ENCODE results near the gene CAP2. TPM values are rescaled to one million over a fixed set of nuclear protein-coding genes. Genes with fewer than 3 reads are reported as not detected.

The CAP2 gene
- total and polyA plus RNA-seq, 2 donors (not counting 1 experiment from before 2014, with no cell fraction given), result 8.6 to 38.1 TPM

DNA sequence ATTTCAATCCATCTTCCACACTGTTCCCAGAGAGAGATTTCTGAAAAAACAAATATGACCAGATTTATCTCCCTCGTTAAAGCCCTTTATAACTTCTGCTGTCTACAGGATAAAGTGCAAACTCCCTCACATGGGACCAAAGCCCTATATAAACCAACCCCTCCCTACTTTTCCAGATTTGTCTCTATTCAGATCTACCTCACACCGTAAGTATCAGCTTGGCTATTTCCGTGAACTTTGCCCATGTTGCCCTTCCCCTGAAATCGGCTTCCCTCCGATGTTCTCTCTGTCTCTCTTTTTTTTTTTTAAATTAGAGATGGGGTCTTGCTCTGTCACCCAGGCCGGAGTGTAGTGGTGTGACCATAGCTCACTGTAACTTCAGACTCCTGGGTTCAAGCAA lies 194.6 kb downstream of the CAP2 start:
- Histone ChIP-seq H2AFZ (ENCODE audit: low read length) (no peak overlapping the region), H3K79me2 (ENCODE audit: control insufficient read depth, insufficient read depth, low read length) (no peaks in the 10 kb centered on the region), H3K4me3 (replicated peaks in 1 of 4; ENCODE audit: control extremely low read depth in 1 of 4, insufficient read depth in 1 of 4, low read depth in 3 of 4, low read length in 4 of 4) (no peak overlapping the region)

DNA sequence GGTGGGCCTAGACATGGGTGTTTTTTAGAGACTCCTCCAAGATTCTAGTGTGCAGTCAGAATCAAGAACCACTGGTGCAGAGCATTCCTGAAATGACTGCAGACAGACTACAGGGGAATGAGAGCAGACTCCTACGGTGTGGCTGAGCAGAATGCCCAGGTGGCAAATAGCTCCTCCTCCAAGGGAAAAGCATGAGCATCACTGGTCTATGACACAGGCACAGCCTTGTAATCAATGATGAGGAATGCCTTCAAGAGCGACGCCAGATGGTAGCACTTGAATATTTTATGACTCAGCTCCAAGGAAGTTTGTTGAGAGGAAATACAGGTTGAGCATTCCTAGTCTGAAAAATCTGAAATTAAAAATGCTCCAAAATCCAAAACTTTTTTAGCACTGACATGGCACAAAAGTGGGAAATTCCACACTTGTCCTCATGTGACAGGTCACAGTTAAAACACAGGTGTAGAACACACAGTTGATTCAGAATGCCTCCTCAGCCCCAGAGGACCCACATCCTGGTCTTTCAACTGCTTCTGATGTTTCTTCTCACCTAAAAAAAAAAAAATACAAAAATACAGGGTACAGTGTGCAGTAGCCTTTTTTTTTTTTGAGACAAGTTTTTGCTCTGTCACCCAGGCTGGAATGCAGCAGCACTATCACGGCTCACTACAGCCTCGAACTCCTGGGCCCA lies 196.2 kb downstream of the CAP2 start:
- DNase-seq (ENCODE audit: low read depth in 2 of 2), result peak; percentile 66 to 97
- Histone ChIP-seq H3K9ac (ENCODE audit: insufficient read depth, low read length) (no peak overlapping the region), H3K9me3 (ENCODE audit: control insufficient read depth, insufficient read depth, low read depth, low read length) (no peaks in the 10 kb centered on the region), H4K20me1 (ENCODE audit: control insufficient read depth, extremely low read depth, insufficient read depth, low read length) (no peaks in the 10 kb centered on the region), H3K4me2 (ENCODE audit: extremely low read depth, insufficient read depth, low read length) (no peak overlapping the region), H3K79me2 (ENCODE audit: control insufficient read depth, insufficient read depth, low read length) (no peaks in the 10 kb centered on the region), H3K4me3 (replicated peaks in 1 of 4; ENCODE audit: control extremely low read depth in 1 of 4, insufficient read depth in 1 of 4, low read depth in 3 of 4, low read length in 4 of 4) (no peak overlapping the region), H2AFZ (ENCODE audit: low read length) (no peak overlapping the region), H3K4me1 (ENCODE audit: control insufficient read depth, extremely low read depth, insufficient read depth, low read length) (no peaks in the 10 kb centered on the region), H3K27me3 (ENCODE audit: control insufficient read depth, insufficient read depth, low read length) (no peaks in the 10 kb centered on the region), H3K27ac (ENCODE audit: insufficient read depth, low read length) (no peak overlapping the region), H3K36me3 (ENCODE audit: control insufficient read depth, insufficient read depth, low read length) (no peaks in the 10 kb centered on the region)
- no peak for TF ChIP-seq EZH2 (IDR thresholded peaks at IDR 0.05; ENCODE audit: low read length, missing control alignments)
- TF ChIP-seq, protein P1, sequence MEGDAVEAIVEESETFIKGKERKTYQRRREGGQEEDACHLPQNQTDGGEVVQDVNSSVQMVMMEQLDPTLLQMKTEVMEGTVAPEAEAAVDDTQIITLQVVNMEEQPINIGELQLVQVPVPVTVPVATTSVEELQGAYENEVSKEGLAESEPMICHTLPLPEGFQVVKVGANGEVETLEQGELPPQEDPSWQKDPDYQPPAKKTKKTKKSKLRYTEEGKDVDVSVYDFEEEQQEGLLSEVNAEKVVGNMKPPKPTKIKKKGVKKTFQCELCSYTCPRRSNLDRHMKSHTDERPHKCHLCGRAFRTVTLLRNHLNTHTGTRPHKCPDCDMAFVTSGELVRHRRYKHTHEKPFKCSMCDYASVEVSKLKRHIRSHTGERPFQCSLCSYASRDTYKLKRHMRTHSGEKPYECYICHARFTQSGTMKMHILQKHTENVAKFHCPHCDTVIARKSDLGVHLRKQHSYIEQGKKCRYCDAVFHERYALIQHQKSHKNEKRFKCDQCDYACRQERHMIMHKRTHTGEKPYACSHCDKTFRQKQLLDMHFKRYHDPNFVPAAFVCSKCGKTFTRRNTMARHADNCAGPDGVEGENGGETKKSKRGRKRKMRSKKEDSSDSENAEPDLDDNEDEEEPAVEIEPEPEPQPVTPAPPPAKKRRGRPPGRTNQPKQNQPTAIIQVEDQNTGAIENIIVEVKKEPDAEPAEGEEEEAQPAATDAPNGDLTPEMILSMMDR (conservative IDR thresholded peaks at IDR 0.05 in 1 of 2, IDR thresholded peaks at IDR 0.05 in 1 of 2; ENCODE audit: low read depth in 1 of 2, low read length in 2 of 2), result no peak

More for the DNA sequence above, 194.6 kb downstream of the CAP2 start:
- H3K9ac ChIP-seq (ENCODE audit: insufficient read depth, low read length), result no peak overlapping the region
- no peak for DNase-seq (ENCODE audit: low read depth in 2 of 2)
- no peak for TF ChIP-seq EZH2 (IDR thresholded peaks at IDR 0.05; ENCODE audit: low read length, missing control alignments)
- TF ChIP-seq, protein P1 (conservative IDR thresholded peaks at IDR 0.05 in 1 of 2, IDR thresholded peaks at IDR 0.05 in 1 of 2; ENCODE audit: low read depth in 1 of 2, low read length in 2 of 2), result no peak
- H3K27me3 ChIP-seq (ENCODE audit: control insufficient read depth, insufficient read depth, low read length), result no peaks in the 10 kb centered on the region
- no peak overlapping the region for H3K27ac ChIP-seq (ENCODE audit: insufficient read depth, low read length)
- H3K9me3 ChIP-seq (ENCODE audit: control insufficient read depth, insufficient read depth, low read depth, low read length), result no peaks in the 10 kb centered on the region
- no peak overlapping the region for H3K4me2 ChIP-seq (ENCODE audit: extremely low read depth, insufficient read depth, low read length)
- H4K20me1 ChIP-seq (ENCODE audit: control insufficient read depth, extremely low read depth, insufficient read depth, low read length), result no peaks in the 10 kb centered on the region
- no peaks in the 10 kb centered on the region for H3K4me1 ChIP-seq (ENCODE audit: control insufficient read depth, extremely low read depth, insufficient read depth, low read length)
- no peaks in the 10 kb centered on the region for H3K36me3 ChIP-seq (ENCODE audit: control insufficient read depth, insufficient read depth, low read length)

DNA sequence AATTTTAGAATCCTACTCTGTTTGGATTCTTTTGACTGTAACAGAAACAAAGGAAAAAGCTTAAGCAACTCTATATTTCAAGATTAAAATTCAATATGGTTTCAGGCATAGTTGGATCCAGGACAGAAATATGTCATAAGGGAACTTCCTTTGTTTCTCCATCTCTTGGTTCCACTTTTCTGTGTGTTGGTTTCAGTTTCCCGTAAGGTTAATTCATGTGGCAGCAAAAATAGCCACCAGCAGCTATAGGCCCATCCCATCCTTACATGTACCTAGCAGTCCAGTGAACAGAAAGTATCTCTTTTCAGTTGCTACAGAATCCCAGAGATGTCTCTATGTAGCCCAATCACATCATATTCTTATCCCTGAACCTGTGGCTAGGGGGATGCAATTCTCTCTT lies 197.9 kb downstream of the CAP2 start:
- DNase-seq (ENCODE audit: low read depth in 2 of 2), result no peak
- no peaks in the 10 kb centered on the region for H3K36me3 ChIP-seq (ENCODE audit: control insufficient read depth, insufficient read depth, low read length)
- no peaks in the 10 kb centered on the region for H3K79me2 ChIP-seq (ENCODE audit: control insufficient read depth, insufficient read depth, low read length)
- no peaks in the 10 kb centered on the region for H3K27me3 ChIP-seq (ENCODE audit: control insufficient read depth, insufficient read depth, low read length)
- no peaks in the 10 kb centered on the region for H4K20me1 ChIP-seq (ENCODE audit: control insufficient read depth, extremely low read depth, insufficient read depth, low read length)
- no peak overlapping the region for H3K9ac ChIP-seq (ENCODE audit: insufficient read depth, low read length)
- no peak overlapping the region for H3K4me2 ChIP-seq (ENCODE audit: extremely low read depth, insufficient read depth, low read length)
- H3K27ac ChIP-seq (ENCODE audit: insufficient read depth, low read length), result no peak overlapping the region
- no peak overlapping the region for H2AFZ ChIP-seq (ENCODE audit: low read length)
- no peaks in the 10 kb centered on the region for H3K4me1 ChIP-seq (ENCODE audit: control insufficient read depth, extremely low read depth, insufficient read depth, low read length)
- H3K9me3 ChIP-seq (ENCODE audit: control insufficient read depth, insufficient read depth, low read depth, low read length), result no peaks in the 10 kb centered on the region
- TF ChIP-seq, protein P1 (conservative IDR thresholded peaks at IDR 0.05 in 1 of 2, IDR thresholded peaks at IDR 0.05 in 1 of 2; ENCODE audit: low read depth in 1 of 2, low read length in 2 of 2), result no peak
- no peak for TF ChIP-seq EZH2 (IDR thresholded peaks at IDR 0.05; ENCODE audit: low read length, missing control alignments)
- no peak overlapping the region for H3K4me3 ChIP-seq (replicated peaks in 1 of 4; ENCODE audit: control extremely low read depth in 1 of 4, insufficient read depth in 1 of 4, low read depth in 3 of 4, low read length in 4 of 4)
